Activated CD8-positive, alpha-beta T cell treated with anti-CD3 and anti-CD28 coated beads, Interleukin-2, amount 10 ng/mL, durations not matched to agents 7 days and 5 days (primary cell): Measurements from ENCODE around the gene ODF2L. TPM values are rescaled to one million over a fixed set of nuclear protein-coding genes. Genes with fewer than 3 reads are reported as not detected.

Experiments
- ATAC-seq: fragments of 150-1000 bp; cut with Tn5 transposase; one replicate; pipeline ENCODE4 v1.10.0; 2021; ENCODE audit warnings: moderate library complexity
- CTCF ChIA-PET: fragments of 350-600 bp; sonication (Branson Sonifier 250); formaldehyde crosslinking; loops from one replicate; lab custom pipeline; 2021; ENCODE audit warnings: antibody characterized with exemption; lab: Charles Lee
- POLR2A ChIA-PET: fragments of 350-600 bp; sonication (Branson Sonifier 250); formaldehyde crosslinking; loops from one replicate; lab custom pipeline; 2021; ENCODE audit warnings: antibody characterized with exemption; lab: Charles Lee
- DNase-seq: peaks from one replicate; pipeline ENCODE4 v3.0.0-alpha.2; 2020
- H3K27ac Mint-ChIP-seq: one replicate; pipeline ENCODE4 v1.8.0; 2021; ENCODE audit warnings: mild to moderate bottlenecking, mixed read lengths
- H3K27me3 Mint-ChIP-seq: one replicate; pipeline ENCODE4 v1.8.0; 2021; ENCODE audit warnings: low read depth, mixed read lengths
- H3K36me3 Mint-ChIP-seq: one replicate; pipeline ENCODE4 v1.8.0; 2021; ENCODE audit warnings: low read depth, mixed read lengths
- H3K4me1 Mint-ChIP-seq: one replicate; pipeline ENCODE4 v1.8.0; 2021; ENCODE audit warnings: low read depth, mixed read lengths
- H3K4me3 Mint-ChIP-seq: one replicate; pipeline ENCODE4 v1.8.0; 2021; ENCODE audit warnings: mild to moderate bottlenecking, mixed read lengths
- H3K9me3 Mint-ChIP-seq: one replicate; pipeline ENCODE4 v1.8.0; 2022; ENCODE audit warnings: mixed read lengths; ENCODE audit not compliant: insufficient read depth
- total RNA-seq, 2 experiments: library from RNA; stranded (reverse); gene quantifications; one replicate each; pipeline ENCODE4 v1.2.3, GENCODE V29; 2021

Gene ODF2L
- 10 to 100 TPM; 32.7 to 38.9 TPM for total RNA-seq

GRCh38 chr1:86395751-86396497, at the start of gene ODF2L:
TSS of gene ODF2L (minus strand) at chr1:86396323. CDS start at chr1:86387027, 9,296 bp downstream.
- H3K36me3 Mint-ChIP-seq, result peaks cover 13% of the 10 kb centered on the region
- peak within 1 kb of the TSS; percentile 96 for H3K27ac Mint-ChIP-seq
- DNase-seq, result peak; percentile 94
- POLR2A ChIA-PET, result interaction anchor here (0.6 to 2.4 kb wide), 11 partner anchors 10 to 935 kb away, joined by 3 to 8 read pairs (median 5); partner anchors contain the start of genes HS2ST1, SELENOF and SH3GLB1
- CTCF ChIA-PET, result interaction anchor here (0.7 to 2.2 kb wide), 8 partner anchors 11 to 649 kb away, joined by 3 to 11 read pairs (median 6); partner anchors contain the start of gene SH3GLB1
- no peaks in the 10 kb centered on the region for H3K9me3 Mint-ChIP-seq
- H3K27me3 Mint-ChIP-seq, result no peaks in the 10 kb centered on the region
- peaks cover 44% of the 10 kb centered on the region for H3K4me1 Mint-ChIP-seq
- peak within 1 kb of the TSS; percentile 95 for H3K4me3 Mint-ChIP-seq
- peak; percentile 100 for ATAC-seq

GRCh38 chr1:86445919-86446318, 49.8 kb upstream of the ODF2L start:
- Mint-ChIP-seq H3K9me3 (no peaks in the 10 kb centered on the region), H3K27me3 (no peaks in the 10 kb centered on the region), H3K4me3 (no peak overlapping the region), H3K4me1 (peaks cover 8% of the 10 kb centered on the region), H3K36me3 (no peaks in the 10 kb centered on the region), H3K27ac (no peak overlapping the region)
- DNase-seq, result no peak
- CTCF ChIA-PET, result interaction anchor here (1.1 kb wide), 1 partner anchor 53 kb away, joined by 3 read pairs; no protein-coding TSS in a partner anchor
- ATAC-seq, result no peak
- POLR2A ChIA-PET, result no interaction called here

- CTCF ChIA-PET, result interaction anchor here (1.4 kb wide), 1 partner anchor 32 kb away, joined by 3 read pairs; no protein-coding TSS in a partner anchor
Measured at GRCh38 chr1:86441997-86442396, 45.9 kb upstream of the ODF2L start.

GRCh38 chr1:86441581-86441980, 45.5 kb upstream of the ODF2L start:
- ChIA-PET CTCF (interaction anchor here (1.4 kb wide), 1 partner anchor 32 kb away, joined by 3 read pairs; no protein-coding TSS in a partner anchor), POLR2A (interaction anchor here (0.6 kb wide), 1 partner anchor 61 kb away, joined by 3 read pairs; no protein-coding TSS in a partner anchor)
- H3K27me3 Mint-ChIP-seq, result peaks cover 9% of the 10 kb centered on the region
- H3K4me3 Mint-ChIP-seq, result no peak overlapping the region
- no peak overlapping the region for H3K27ac Mint-ChIP-seq
- peak; percentile 53 for ATAC-seq
- DNase-seq, result peak; percentile 34
- H3K9me3 Mint-ChIP-seq, result no peaks in the 10 kb centered on the region
- H3K36me3 Mint-ChIP-seq, result no peaks in the 10 kb centered on the region
- H3K4me1 Mint-ChIP-seq, result peaks cover 8% of the 10 kb centered on the region

More at GRCh38 chr1:86441997-86442396, 45.9 kb upstream of the ODF2L start:
- Mint-ChIP-seq H3K4me3 (no peak overlapping the region), H3K9me3 (no peaks in the 10 kb centered on the region), H3K4me1 (peaks cover 8% of the 10 kb centered on the region), H3K27me3 (peaks cover 8% of the 10 kb centered on the region), H3K27ac (no peak overlapping the region), H3K36me3 (no peaks in the 10 kb centered on the region)
- ATAC-seq (no peak), DNase-seq (no peak)
- POLR2A ChIA-PET, result interaction anchor here (0.6 kb wide), 1 partner anchor 61 kb away, joined by 3 read pairs; no protein-coding TSS in a partner anchor

GRCh38 chr1:86436041-86436440, 39.9 kb upstream of the ODF2L start:
- CTCF ChIA-PET, result interaction anchor here (1.1 to 1.2 kb wide), 2 partner anchors 17 to 66 kb away, joined by 3 read pairs; no protein-coding TSS in a partner anchor
- Mint-ChIP-seq H3K36me3 (no peaks in the 10 kb centered on the region), H3K9me3 (no peaks in the 10 kb centered on the region), H3K27me3 (peaks cover 14% of the 10 kb centered on the region), H3K27ac (no peak overlapping the region), H3K4me1 (no peaks in the 10 kb centered on the region), H3K4me3 (no peak overlapping the region)
- DNase-seq (no peak), ATAC-seq (no peak)
- POLR2A ChIA-PET, result no interaction called here

GRCh38 chr1:86435327-86435726, 39.2 kb upstream of the ODF2L start:
- CTCF ChIA-PET, result interaction anchor here (1.1 to 1.2 kb wide), 2 partner anchors 17 to 67 kb away, joined by 3 read pairs; no protein-coding TSS in a partner anchor
- DNase-seq (no peak), ATAC-seq (no peak)
- H3K9me3 Mint-ChIP-seq, result no peaks in the 10 kb centered on the region
- peaks cover 14% of the 10 kb centered on the region for H3K27me3 Mint-ChIP-seq
- POLR2A ChIA-PET, result no interaction called here
- no peaks in the 10 kb centered on the region for H3K36me3 Mint-ChIP-seq
- H3K27ac Mint-ChIP-seq, result no peak overlapping the region
- H3K4me1 Mint-ChIP-seq, result no peaks in the 10 kb centered on the region
- H3K4me3 Mint-ChIP-seq, result no peak overlapping the region

- H3K27me3 Mint-ChIP-seq, result peaks cover 14% of the 10 kb centered on the region
- H3K4me1 Mint-ChIP-seq, result no peaks in the 10 kb centered on the region
- no peaks in the 10 kb centered on the region for H3K36me3 Mint-ChIP-seq
- no peak for ATAC-seq
- ChIA-PET POLR2A (no interaction called here), CTCF (no interaction called here)
- no peak for DNase-seq
- H3K9me3 Mint-ChIP-seq, result no peaks in the 10 kb centered on the region
- H3K4me3 Mint-ChIP-seq, result no peak overlapping the region
- H3K27ac Mint-ChIP-seq, result no peak overlapping the region
Measured at GRCh38 chr1:86434059-86434458, 37.9 kb upstream of the ODF2L start.

- CTCF ChIA-PET, result interaction anchor here (0.9 to 2.5 kb wide), 4 partner anchors 9 to 70 kb away, joined by 3 to 15 read pairs (median 4); no protein-coding TSS in a partner anchor
Measured at GRCh38 chr1:86430376-86430775, 34.3 kb upstream of the ODF2L start.

GRCh38 chr1:86429835-86430234, 33.7 kb upstream of the ODF2L start:
- no peak for ATAC-seq
- H3K27ac Mint-ChIP-seq, result no peak overlapping the region
- POLR2A ChIA-PET, result no interaction called here
- peaks cover 13% of the 10 kb centered on the region for H3K27me3 Mint-ChIP-seq
- no peaks in the 10 kb centered on the region for H3K36me3 Mint-ChIP-seq
- H3K4me3 Mint-ChIP-seq, result no peak overlapping the region
- DNase-seq, result no peak
- H3K9me3 Mint-ChIP-seq, result no peaks in the 10 kb centered on the region
- CTCF ChIA-PET, result interaction anchor here (0.9 to 2.5 kb wide), 4 partner anchors 8 to 71 kb away, joined by 3 to 15 read pairs (median 4); no protein-coding TSS in a partner anchor
- H3K4me1 Mint-ChIP-seq, result no peaks in the 10 kb centered on the region

More at GRCh38 chr1:86430376-86430775, 34.3 kb upstream of the ODF2L start:
- H3K9me3 Mint-ChIP-seq, result no peaks in the 10 kb centered on the region
- no peaks in the 10 kb centered on the region for H3K4me1 Mint-ChIP-seq
- H3K27me3 Mint-ChIP-seq, result peaks cover 13% of the 10 kb centered on the region
- no peak overlapping the region for H3K4me3 Mint-ChIP-seq
- POLR2A ChIA-PET, result no interaction called here
- no peaks in the 10 kb centered on the region for H3K36me3 Mint-ChIP-seq
- ATAC-seq, result no peak
- no peak for DNase-seq
- no peak overlapping the region for H3K27ac Mint-ChIP-seq

- Mint-ChIP-seq H3K4me3 (no peak overlapping the region), H3K36me3 (no peaks in the 10 kb centered on the region), H3K9me3 (no peaks in the 10 kb centered on the region), H3K4me1 (no peaks in the 10 kb centered on the region), H3K27ac (no peak overlapping the region), H3K27me3 (peaks cover 11% of the 10 kb centered on the region)
- POLR2A ChIA-PET, result no interaction called here
- DNase-seq (no peak), ATAC-seq (no peak)
- CTCF ChIA-PET, result interaction anchor here (2.5 kb wide), 1 partner anchor 71 kb away, joined by 15 read pairs; no protein-coding TSS in a partner anchor
Measured at GRCh38 chr1:86429122-86429725, 33.1 kb upstream of the ODF2L start.

GRCh38 chr1:86423873-86424272, 27.8 kb upstream of the ODF2L start, which contains the start of gene CLCA2:
TSS of gene CLCA2 (plus strand) at chr1:86424171. CDS start at chr1:86424248, 77 bp downstream.
- ATAC-seq (no peak), DNase-seq (no peak)
- ChIA-PET CTCF (interaction anchor here (1.3 to 3.5 kb wide), 2 partner anchors 44 to 77 kb away, joined by 5 to 15 read pairs; no protein-coding TSS in a partner anchor), POLR2A (no interaction called here)
- Mint-ChIP-seq H3K4me3 (no peak within 1 kb of the TSS), H3K4me1 (peaks cover 5% of the 10 kb centered on the region), H3K36me3 (no peaks in the 10 kb centered on the region), H3K9me3 (no peaks in the 10 kb centered on the region), H3K27ac (no peak within 1 kb of the TSS), H3K27me3 (peaks cover 23% of the 10 kb centered on the region)
